ENCODE data around the gene C14orf180. TPM values are rescaled to one million over a fixed set of nuclear protein-coding genes. Genes with fewer than 3 reads are reported as not detected.

C14orf180 gene
- total RNA-seq, 3 donors from 2014 or later: 0.19 to 0.61 (median 0.54) TPM

- no peak for ATAC-seq
- Histone ChIP-seq H3K4me3 (no peak overlapping the region), H3K9me3 (no peaks in the 10 kb centered on the region), H3K4me1 (ENCODE audit: low read depth) (no peaks in the 10 kb centered on the region), H3K36me3 (ENCODE audit: low read depth) (no peaks in the 10 kb centered on the region)
- peak in 2 of 3 donors; percentile 4 to 31 for DNase-seq
- intact Hi-C loops (cut with DNase I, micrococcal nuclease): no loop called here
- TF ChIP-seq, protein P1, sequence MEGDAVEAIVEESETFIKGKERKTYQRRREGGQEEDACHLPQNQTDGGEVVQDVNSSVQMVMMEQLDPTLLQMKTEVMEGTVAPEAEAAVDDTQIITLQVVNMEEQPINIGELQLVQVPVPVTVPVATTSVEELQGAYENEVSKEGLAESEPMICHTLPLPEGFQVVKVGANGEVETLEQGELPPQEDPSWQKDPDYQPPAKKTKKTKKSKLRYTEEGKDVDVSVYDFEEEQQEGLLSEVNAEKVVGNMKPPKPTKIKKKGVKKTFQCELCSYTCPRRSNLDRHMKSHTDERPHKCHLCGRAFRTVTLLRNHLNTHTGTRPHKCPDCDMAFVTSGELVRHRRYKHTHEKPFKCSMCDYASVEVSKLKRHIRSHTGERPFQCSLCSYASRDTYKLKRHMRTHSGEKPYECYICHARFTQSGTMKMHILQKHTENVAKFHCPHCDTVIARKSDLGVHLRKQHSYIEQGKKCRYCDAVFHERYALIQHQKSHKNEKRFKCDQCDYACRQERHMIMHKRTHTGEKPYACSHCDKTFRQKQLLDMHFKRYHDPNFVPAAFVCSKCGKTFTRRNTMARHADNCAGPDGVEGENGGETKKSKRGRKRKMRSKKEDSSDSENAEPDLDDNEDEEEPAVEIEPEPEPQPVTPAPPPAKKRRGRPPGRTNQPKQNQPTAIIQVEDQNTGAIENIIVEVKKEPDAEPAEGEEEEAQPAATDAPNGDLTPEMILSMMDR (IDR thresholded peaks at IDR 0.05): no peak
Observed at GRCh38 chr14:104595911-104596450, 16.4 kb downstream of the C14orf180 start.

GRCh38 chr14:104596451-104596918, 16.9 kb downstream of the C14orf180 start:
- no peaks in the 10 kb centered on the region for H3K36me3 ChIP-seq (ENCODE audit: low read depth)
- no peak overlapping the region for H3K4me3 ChIP-seq
- ATAC-seq (no peak), DNase-seq (peak in 1 of 3 donors; percentile 28)
- intact Hi-C loops (cut with DNase I, micrococcal nuclease): no loop called here
- no peaks in the 10 kb centered on the region for H3K9me3 ChIP-seq
- TF ChIP-seq, protein P1 (IDR thresholded peaks at IDR 0.05): no peak
- H3K4me1 ChIP-seq (ENCODE audit: low read depth): no peaks in the 10 kb centered on the region

- ATAC-seq (no peak), DNase-seq (peak in 1 of 3 donors; percentile 31)
- Histone ChIP-seq H3K36me3 (ENCODE audit: low read depth) (no peaks in the 10 kb centered on the region), H3K4me3 (no peak overlapping the region), H3K4me1 (ENCODE audit: low read depth) (no peaks in the 10 kb centered on the region), H3K9me3 (no peaks in the 10 kb centered on the region)
- intact Hi-C loops (cut with DNase I, micrococcal nuclease): no loop called here
- TF ChIP-seq, protein P1 (IDR thresholded peaks at IDR 0.05): no peak
Observed at GRCh38 chr14:104596927-104597351, 17.4 kb downstream of the C14orf180 start.

GRCh38 chr14:104597576-104597975, 18.0 kb downstream of the C14orf180 start:
- no peak overlapping the region for H3K4me3 ChIP-seq
- DNase-seq: no peak
- intact Hi-C loops (cut with DNase I, micrococcal nuclease): no loop called here
- H3K36me3 ChIP-seq (ENCODE audit: low read depth): no peaks in the 10 kb centered on the region
- no peak for ATAC-seq
- TF ChIP-seq, protein P1 (IDR thresholded peaks at IDR 0.05): no peak
- H3K4me1 ChIP-seq (ENCODE audit: low read depth): no peaks in the 10 kb centered on the region
- H3K9me3 ChIP-seq: no peaks in the 10 kb centered on the region

GRCh38 chr14:104598039-104598909, 18.7 kb downstream of the C14orf180 start:
- H3K9me3 ChIP-seq: no peaks in the 10 kb centered on the region
- no peaks in the 10 kb centered on the region for H3K36me3 ChIP-seq (ENCODE audit: low read depth)
- ATAC-seq (no peak), DNase-seq (no peak)
- no peaks in the 10 kb centered on the region for H3K4me1 ChIP-seq (ENCODE audit: low read depth)
- intact Hi-C loops (cut with DNase I, micrococcal nuclease): no loop called here
- TF ChIP-seq, protein P1 (IDR thresholded peaks at IDR 0.05): no peak
- no peak overlapping the region for H3K4me3 ChIP-seq

Data from mucosa of descending colon (tissue), 3 donors.